MCF 10A (cell line): ENCODE results near the gene CNNM2. TPM values are rescaled to one million over a fixed set of nuclear protein-coding genes. Genes with fewer than 3 reads are reported as not detected.

Experiments used
- BruUV-seq: library from RNA; stranded (reverse); fragments of 400-500 nt; replicated peaks from 2 replicates; lab custom pipeline; 2021; lab: Mats Ljungman, UMichigan
- CTCF ChIA-PET: fragments of 300-600 bp; sonication (Branson Sonifier 250); formaldehyde crosslinking; extraction: SDS; loops from one replicate; lab custom pipeline; 2021; ENCODE audit warnings: antibody characterized with exemption, inconsistent platforms; lab: Yijun Ruan, JAX
- POLR2A ChIA-PET: fragments of 300-600, 350-650 bp; sonication (Branson Sonifier 250); formaldehyde crosslinking; extraction: SDS; loops from one replicate; lab custom pipeline; 2020; ENCODE audit warnings: antibody characterized with exemption, inconsistent platforms; lab: Yijun Ruan, JAX
- DNase-seq: peaks from one replicate; pipeline ENCODE4 v3.0.0-alpha.2; 2018; ENCODE audit not compliant: unreplicated experiment
- H3K27ac Mint-ChIP-seq: one replicate; pipeline ENCODE4 v1.8.0; 2022; ENCODE audit warnings: mild to moderate bottlenecking, low read depth, mixed read lengths; ENCODE audit not compliant: unreplicated experiment
- H3K27me3 Mint-ChIP-seq: one replicate; pipeline ENCODE4 v1.8.0; 2022; ENCODE audit warnings: mixed read lengths; ENCODE audit not compliant: insufficient read depth, unreplicated experiment
- H3K36me3 Mint-ChIP-seq: one replicate; pipeline ENCODE4 v1.8.0; 2022; ENCODE audit warnings: mild to moderate bottlenecking, moderate library complexity, mixed read lengths; ENCODE audit not compliant: insufficient read depth, unreplicated experiment
- H3K4me1 Mint-ChIP-seq: one replicate; pipeline ENCODE4 v1.8.0; 2022; ENCODE audit warnings: mixed read lengths; ENCODE audit not compliant: insufficient read depth, unreplicated experiment
- H3K4me3 Mint-ChIP-seq: one replicate; pipeline ENCODE4 v1.8.0; 2022; ENCODE audit warnings: mild to moderate bottlenecking, moderate library complexity, mixed read lengths; ENCODE audit not compliant: unreplicated experiment
- H3K9me3 Mint-ChIP-seq: one replicate; pipeline ENCODE4 v1.8.0; 2022; ENCODE audit warnings: mixed read lengths; ENCODE audit not compliant: unreplicated experiment
- intact Hi-C: fragments of 100-400 bp; cut with micrococcal nuclease; formaldehyde crosslinking; loops from 2 replicates; pipeline ENCODE4 v1.14.1; 2022
- total RNA-seq: library from RNA; stranded (reverse); gene quantifications from 2 replicates; pipeline ENCODE4 v1.2.3, GENCODE V29; 2022
- TF ChIP-seq, protein P1 (sequence below): fragments of 200-600 bp; IDR thresholded peaks from one replicate; pipeline ENCODE4 v1.8.0; 2022; ENCODE audit warnings: antibody characterized with exemption, mild to moderate bottlenecking; ENCODE audit not compliant: unreplicated experiment

Gene CNNM2
- total RNA-seq, 1 experiment from 2014 or later = 5.6 TPM

DNA sequence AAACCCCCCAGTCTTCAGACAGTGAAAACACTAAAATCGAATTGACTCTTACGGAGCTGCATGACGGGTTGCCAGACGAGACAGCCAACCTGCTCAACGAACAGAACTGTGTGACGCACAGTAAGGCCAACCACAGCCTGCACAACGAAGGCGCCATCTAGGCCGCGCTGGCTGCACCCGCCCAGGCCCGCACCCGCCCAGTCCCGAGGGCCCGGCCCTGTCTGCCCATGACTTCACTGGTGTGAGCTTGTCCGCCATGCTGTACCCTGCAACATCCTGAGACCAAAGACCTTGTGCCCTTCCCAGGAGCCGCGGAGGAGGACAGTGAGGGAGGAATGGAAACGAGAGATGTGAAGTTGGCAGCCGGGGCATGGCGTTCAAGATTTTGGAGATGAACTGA is 158.9 kb downstream of the CNNM2 start:
- Mint-ChIP-seq H3K36me3 (peaks cover 26% of the 10 kb centered on the region), H3K4me3 (no peak overlapping the region), H3K27ac (no peak overlapping the region), H3K27me3 (no peaks in the 10 kb centered on the region), H3K4me1 (no peaks in the 10 kb centered on the region), H3K9me3 (no peaks in the 10 kb centered on the region)
- BruUV-seq = no TSS peak
- TF ChIP-seq, protein P1, sequence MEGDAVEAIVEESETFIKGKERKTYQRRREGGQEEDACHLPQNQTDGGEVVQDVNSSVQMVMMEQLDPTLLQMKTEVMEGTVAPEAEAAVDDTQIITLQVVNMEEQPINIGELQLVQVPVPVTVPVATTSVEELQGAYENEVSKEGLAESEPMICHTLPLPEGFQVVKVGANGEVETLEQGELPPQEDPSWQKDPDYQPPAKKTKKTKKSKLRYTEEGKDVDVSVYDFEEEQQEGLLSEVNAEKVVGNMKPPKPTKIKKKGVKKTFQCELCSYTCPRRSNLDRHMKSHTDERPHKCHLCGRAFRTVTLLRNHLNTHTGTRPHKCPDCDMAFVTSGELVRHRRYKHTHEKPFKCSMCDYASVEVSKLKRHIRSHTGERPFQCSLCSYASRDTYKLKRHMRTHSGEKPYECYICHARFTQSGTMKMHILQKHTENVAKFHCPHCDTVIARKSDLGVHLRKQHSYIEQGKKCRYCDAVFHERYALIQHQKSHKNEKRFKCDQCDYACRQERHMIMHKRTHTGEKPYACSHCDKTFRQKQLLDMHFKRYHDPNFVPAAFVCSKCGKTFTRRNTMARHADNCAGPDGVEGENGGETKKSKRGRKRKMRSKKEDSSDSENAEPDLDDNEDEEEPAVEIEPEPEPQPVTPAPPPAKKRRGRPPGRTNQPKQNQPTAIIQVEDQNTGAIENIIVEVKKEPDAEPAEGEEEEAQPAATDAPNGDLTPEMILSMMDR = no peak
- DNase-seq = no peak
- ChIA-PET CTCF (interaction anchor here (0.6 to 1.0 kb wide), 2 partner anchors 170 to 462 kb away, joined by 3 read pairs; no protein-coding TSS in a partner anchor), POLR2A (interaction anchor here (0.6 kb wide), 1 partner anchor 71 kb away, joined by 3 read pairs; no protein-coding TSS in a partner anchor)
- intact Hi-C loops = no loop called here

GRCh38 chr10:103077491-103078308 is 159.6 kb downstream of the CNNM2 start:
- Mint-ChIP-seq H3K4me1 (no peaks in the 10 kb centered on the region), H3K36me3 (peaks cover 26% of the 10 kb centered on the region), H3K27me3 (no peaks in the 10 kb centered on the region), H3K27ac (no peak overlapping the region), H3K9me3 (no peaks in the 10 kb centered on the region), H3K4me3 (no peak overlapping the region)
- TF ChIP-seq, protein P1 = no peak
- ChIA-PET CTCF (interaction anchor here (0.7 to 2.1 kb wide), 5 partner anchors 8 to 176 kb away, joined by 3 to 9 read pairs (median 5); no protein-coding TSS in a partner anchor), POLR2A (no interaction called here)
- no peak for DNase-seq
- BruUV-seq = no TSS peak
- intact Hi-C loops = no loop called here

GRCh38 chr10:103078309-103078615 is 160.2 kb downstream of the CNNM2 start:
- CTCF ChIA-PET = interaction anchor here (0.7 to 2.1 kb wide), 4 partner anchors 8 to 177 kb away, joined by 3 to 9 read pairs (median 5); no protein-coding TSS in a partner anchor
- no TSS peak for BruUV-seq
- Mint-ChIP-seq H3K27me3 (no peaks in the 10 kb centered on the region), H3K9me3 (no peaks in the 10 kb centered on the region), H3K27ac (no peak overlapping the region), H3K36me3 (peaks cover 29% of the 10 kb centered on the region), H3K4me1 (no peaks in the 10 kb centered on the region), H3K4me3 (no peak overlapping the region)
- no peak for DNase-seq
- TF ChIP-seq, protein P1 = no peak
- POLR2A ChIA-PET = no interaction called here
- intact Hi-C loops = no loop called here

DNA sequence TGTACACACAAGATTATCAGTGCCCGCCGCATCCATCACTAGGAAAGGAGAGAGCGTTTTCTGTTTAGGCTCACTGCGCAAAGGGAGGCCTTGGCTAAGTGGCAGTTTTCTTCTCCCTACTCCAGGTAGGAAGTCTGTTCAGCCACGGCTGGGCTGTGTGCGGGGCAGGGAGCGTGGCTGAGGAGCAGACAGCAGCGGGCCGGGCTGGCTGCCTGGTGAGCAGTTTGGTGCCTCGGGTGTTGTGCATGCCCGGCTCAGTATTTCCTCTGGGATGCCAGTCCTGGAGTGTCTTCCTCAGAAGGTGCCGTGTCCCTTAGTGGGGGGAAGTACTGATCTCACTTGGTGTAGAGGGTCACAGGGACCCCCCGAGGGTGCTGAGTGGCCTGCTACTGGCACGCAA is 160.6 kb downstream of the CNNM2 start:
- no TSS peak for BruUV-seq
- Mint-ChIP-seq H3K4me1 (no peaks in the 10 kb centered on the region), H3K4me3 (no peak overlapping the region), H3K9me3 (no peaks in the 10 kb centered on the region), H3K36me3 (peaks cover 32% of the 10 kb centered on the region), H3K27me3 (no peaks in the 10 kb centered on the region), H3K27ac (no peak overlapping the region)
- TF ChIP-seq, protein P1 = no peak
- DNase-seq = no peak
- POLR2A ChIA-PET = interaction anchor here (0.7 kb wide), 1 partner anchor 151 kb away, joined by 3 read pairs; no protein-coding TSS in a partner anchor
- CTCF ChIA-PET = interaction anchor here (0.7 to 2.1 kb wide), 4 partner anchors 9 to 255 kb away, joined by 3 to 9 read pairs (median 4); no protein-coding TSS in a partner anchor
- intact Hi-C loops = no loop called here
